ENCODE data around the gene VPS4B. TPM values are rescaled to one million over a fixed set of nuclear protein-coding genes. Genes with fewer than 3 reads are reported as not detected.

The VPS4B gene
- total and polyA plus RNA-seq, 2 donors (not counting 3 experiments of a cell fraction or from before 2014, with no cell fraction given) = 10.5 to 54.7 TPM

DNA sequence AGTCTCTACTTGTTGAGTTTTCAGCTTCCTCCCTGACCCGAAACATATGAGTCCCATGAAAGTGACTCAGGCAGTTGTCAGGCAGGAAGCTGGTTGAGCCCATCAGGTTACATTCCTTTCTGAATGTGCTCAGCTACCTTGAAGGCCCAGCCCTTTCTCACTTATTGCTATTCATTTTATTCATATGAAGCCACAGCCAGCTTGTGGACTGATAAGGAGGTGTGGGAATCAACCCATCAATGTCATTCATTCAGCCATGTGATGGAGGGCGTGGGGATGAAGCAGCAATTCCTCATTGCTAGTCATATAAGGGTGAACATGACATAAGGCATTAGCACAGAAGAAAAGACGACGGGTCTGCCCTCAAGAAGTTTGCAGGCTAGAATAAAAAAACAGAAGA lies 5.3 kb upstream of the VPS4B start:
- no peak for TF ChIP-seq EZH2 (IDR thresholded peaks at IDR 0.05; ENCODE audit: borderline replicate concordance, low read depth, low read length, severe bottlenecking)
- TF ChIP-seq JUN (IDR thresholded peaks at IDR 0.05; ENCODE audit: borderline replicate concordance, insufficient read depth, insufficient read length, low read depth) = no peak
- TF ChIP-seq, protein P1, sequence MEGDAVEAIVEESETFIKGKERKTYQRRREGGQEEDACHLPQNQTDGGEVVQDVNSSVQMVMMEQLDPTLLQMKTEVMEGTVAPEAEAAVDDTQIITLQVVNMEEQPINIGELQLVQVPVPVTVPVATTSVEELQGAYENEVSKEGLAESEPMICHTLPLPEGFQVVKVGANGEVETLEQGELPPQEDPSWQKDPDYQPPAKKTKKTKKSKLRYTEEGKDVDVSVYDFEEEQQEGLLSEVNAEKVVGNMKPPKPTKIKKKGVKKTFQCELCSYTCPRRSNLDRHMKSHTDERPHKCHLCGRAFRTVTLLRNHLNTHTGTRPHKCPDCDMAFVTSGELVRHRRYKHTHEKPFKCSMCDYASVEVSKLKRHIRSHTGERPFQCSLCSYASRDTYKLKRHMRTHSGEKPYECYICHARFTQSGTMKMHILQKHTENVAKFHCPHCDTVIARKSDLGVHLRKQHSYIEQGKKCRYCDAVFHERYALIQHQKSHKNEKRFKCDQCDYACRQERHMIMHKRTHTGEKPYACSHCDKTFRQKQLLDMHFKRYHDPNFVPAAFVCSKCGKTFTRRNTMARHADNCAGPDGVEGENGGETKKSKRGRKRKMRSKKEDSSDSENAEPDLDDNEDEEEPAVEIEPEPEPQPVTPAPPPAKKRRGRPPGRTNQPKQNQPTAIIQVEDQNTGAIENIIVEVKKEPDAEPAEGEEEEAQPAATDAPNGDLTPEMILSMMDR (IDR thresholded peaks at IDR 0.05; ENCODE audit: extremely low read depth in 1 of 2, insufficient read depth in 1 of 2, low read depth in 1 of 2, low read length in 2 of 2) = no peak
- peak; percentile 9 for TF ChIP-seq FOS (IDR thresholded peaks at IDR 0.05; ENCODE audit: borderline replicate concordance, insufficient read depth, low read length)
- no peak for TF ChIP-seq POLR2AphosphoS5 (IDR thresholded peaks at IDR 0.05; ENCODE audit: insufficient read depth, low read depth, low read length)
- TF ChIP-seq, protein P2, sequence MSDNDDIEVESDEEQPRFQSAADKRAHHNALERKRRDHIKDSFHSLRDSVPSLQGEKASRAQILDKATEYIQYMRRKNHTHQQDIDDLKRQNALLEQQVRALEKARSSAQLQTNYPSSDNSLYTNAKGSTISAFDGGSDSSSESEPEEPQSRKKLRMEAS (IDR thresholded peaks at IDR 0.05; ENCODE audit: insufficient read depth, insufficient read length) = no peak
- Histone ChIP-seq H3K9me3 (replicated peaks; ENCODE audit: control insufficient read depth, insufficient read depth, low read length) (no peaks in the 10 kb centered on the region), H3K36me3 (ENCODE audit: control insufficient read depth in 2 of 2, extremely low read depth in 1 of 2, insufficient read depth in 2 of 2, low read length in 2 of 2) (no peaks in the 10 kb centered on the region), H3K27me3 (ENCODE audit: control insufficient read depth in 2 of 2, insufficient read depth in 2 of 2, low read length in 2 of 2) (peaks cover 13 to 25% of the 10 kb centered on the region in 2 experiments), H3K9ac (replicated peaks; ENCODE audit: extremely low read depth, insufficient read depth, low read length) (no peak overlapping the region), H3K4me3 (replicated peaks in 1 of 3; ENCODE audit: insufficient read depth in 1 of 3, low read depth in 1 of 3, low read length in 3 of 3) (no peak overlapping the region), H3K9me1 (replicated peaks; ENCODE audit: control insufficient read depth, extremely low read depth, insufficient read depth, low read length) (no peaks in the 10 kb centered on the region), H4K20me1 (replicated peaks; ENCODE audit: control insufficient read depth, extremely low read depth, insufficient read depth, low read length) (no peaks in the 10 kb centered on the region), H3K79me2 (ENCODE audit: control insufficient read depth, insufficient read depth, low read length) (no peaks in the 10 kb centered on the region), H3K4me1 (ENCODE audit: control insufficient read depth, extremely low read depth, insufficient read depth, low read length) (peaks cover 4% of the 10 kb centered on the region), H3K4me2 (ENCODE audit: insufficient read depth, low read length) (no peak overlapping the region), H3K27ac (ENCODE audit: insufficient read depth, low read depth, low read length) (no peak overlapping the region), H2AFZ (ENCODE audit: low read depth, low read length) (peak overlapping the region; percentile 16)
- no TSS peak for BruUV-seq (replicated peaks)
- DNase-seq (ENCODE audit: low read depth, low spot score) = no peak
- intact Hi-C loops (cut with micrococcal nuclease) (no loop called here), dilution Hi-C loops (cut with MboI; ENCODE audit: extremely low pct_ligation_motif_present, low sequenced_read_pairs) (no loop called here)
- CTCF ChIA-PET = interaction anchor here (1.0 to 1.2 kb wide), 3 partner anchors 9 to 62 kb away, joined by 3 to 6 read pairs (median 4); no protein-coding TSS in a partner anchor
- POLR2A ChIA-PET = no interaction called here
- no peak for FAIRE-seq
